Stimulated activated CD8-positive, alpha-beta memory T cell treated with anti-CD3 and anti-CD28 coated beads, Interleukin-15, amount 100 ng/mL, for 48 hours (primary cell): Measurements from ENCODE around the gene SCIN.
"Not testable (repeated sequence)": the region's sequence is repeated elsewhere in the genome, so short reads cannot be mapped to it uniquely, and the experiment has no call there.

Source experiments
- DNase-seq, 2 donors: peaks; one replicate each; pipeline ENCODE4 v3.0.0-alpha.2; 2020; ENCODE audit warnings: low read depth in 2 of 2

SCIN gene

DNA sequence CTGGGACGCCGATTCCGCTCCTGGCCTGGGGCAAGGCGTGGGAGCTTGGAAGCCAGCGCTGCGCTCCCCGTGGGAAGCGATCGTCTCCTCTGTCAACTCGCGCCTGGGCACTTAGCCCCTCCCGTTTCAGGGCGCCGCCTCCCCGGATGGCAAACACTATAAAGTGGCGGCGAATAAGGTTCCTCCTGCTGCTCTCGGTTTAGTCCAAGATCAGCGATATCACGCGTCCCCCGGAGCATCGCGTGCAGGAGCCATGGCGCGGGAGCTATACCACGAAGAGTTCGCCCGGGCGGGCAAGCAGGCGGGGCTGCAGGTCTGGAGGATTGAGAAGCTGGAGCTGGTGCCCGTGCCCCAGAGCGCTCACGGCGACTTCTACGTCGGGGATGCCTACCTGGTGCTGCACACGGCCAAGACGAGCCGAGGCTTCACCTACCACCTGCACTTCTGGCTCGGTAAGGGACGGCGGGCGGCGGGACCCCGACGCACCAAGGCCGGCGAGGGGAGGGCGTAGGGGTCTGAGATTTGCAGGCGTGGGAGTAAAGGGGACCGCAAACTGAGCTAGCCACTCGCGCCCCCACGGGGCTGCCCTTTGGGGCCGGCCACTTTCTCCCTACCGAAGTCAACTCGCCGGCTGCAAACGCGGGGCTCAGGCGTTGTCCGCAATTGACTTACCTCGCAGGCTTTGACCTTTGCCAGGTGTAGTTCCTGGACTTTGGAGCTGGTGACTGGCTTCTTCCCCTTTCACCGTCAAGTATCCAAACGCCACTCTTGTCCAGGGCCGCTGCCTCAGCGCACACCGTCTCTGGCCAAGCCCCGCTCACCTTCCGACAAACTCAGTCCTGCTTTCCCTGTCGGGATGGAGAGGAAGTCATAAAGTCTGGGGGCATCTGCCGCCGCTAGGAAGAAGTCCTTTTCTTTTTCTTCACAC lies at the start of gene SCIN:
Gene SCIN (plus strand): TSS at position 187 of the 928 bp plus-strand sequence. CDS start 67 bp downstream, at position 254.
- DNase-seq, result no peak

GRCh38 chr7:12524794-12525386 lies 45.6 kb upstream of the SCIN start:
- no peak for DNase-seq

DNA sequence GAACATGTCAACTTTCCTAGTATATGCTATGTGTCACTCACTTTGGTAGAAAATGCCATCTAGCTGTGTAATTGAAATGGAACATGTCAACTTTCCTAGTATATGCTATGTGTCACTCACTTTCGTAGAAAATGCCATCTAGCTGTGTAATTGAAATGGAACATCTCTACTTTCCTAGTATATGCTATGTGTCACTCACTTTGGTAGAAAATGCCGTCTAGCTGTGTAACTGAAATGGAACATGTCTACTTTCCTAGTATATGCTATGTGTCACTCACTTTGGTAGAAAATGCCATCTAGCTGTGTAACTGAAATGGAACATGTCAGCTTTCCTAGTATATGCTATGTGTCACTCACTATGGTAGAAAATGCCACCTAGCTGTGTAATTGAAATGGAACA lies 43.8 kb upstream of the SCIN start:
- not testable (repeated sequence) for DNase-seq

DNA sequence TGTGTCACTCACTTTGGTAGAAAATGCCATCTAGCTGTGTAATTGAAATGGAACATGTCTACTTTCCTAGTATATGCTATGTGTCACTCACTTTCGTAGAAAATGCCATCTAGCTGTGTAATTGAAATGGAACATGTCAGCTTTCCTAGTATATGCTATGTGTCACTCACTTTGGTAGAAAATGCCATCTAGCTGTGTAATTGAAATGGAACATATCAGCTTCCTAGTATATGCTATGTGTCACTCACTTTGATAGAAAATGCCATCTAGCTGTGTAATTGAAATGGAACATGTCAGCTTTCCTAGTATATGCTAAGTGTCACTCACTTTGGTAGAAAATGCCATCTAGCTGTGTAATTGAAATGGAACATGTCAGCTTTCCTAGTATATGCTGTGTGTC lies 42.9 kb upstream of the SCIN start:
- DNase-seq, result not testable (repeated sequence)

DNA sequence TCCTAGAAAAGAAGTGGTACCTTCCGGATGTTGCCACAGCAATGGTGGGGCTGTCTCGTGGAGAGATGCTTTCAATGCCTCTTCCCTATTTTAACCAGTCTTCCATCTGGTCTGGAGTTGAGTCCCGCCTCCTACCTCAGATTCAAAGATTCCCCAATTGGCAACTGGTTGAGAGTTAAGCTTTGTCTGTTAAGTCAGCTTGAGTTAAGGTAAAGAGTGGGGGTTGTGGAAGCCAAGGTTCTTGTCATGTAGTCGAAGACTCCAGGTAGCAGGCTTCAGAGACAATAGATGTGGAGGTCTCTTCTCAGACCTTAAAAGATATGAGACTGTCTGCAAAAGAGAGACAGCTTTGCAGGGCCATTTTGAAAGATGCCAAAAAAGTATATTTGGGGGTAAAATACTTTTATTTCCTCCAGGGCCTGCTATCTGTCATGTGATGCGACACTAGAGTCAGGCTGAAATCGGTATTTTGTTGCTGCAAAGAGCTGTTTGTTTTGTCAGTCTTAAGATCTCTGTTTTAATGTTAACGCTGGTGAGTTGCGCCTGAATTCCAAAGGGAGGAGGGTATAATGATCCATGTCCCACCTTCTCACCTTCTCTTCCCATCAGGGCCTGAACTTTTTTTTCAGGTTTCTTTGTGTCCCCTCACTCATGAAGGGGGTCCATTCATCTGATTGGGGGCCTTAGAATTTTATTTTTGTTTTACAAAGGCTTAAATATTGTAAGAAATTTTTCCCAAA lies 40.4 kb upstream of the SCIN start:
- DNase-seq, result no peak

DNA sequence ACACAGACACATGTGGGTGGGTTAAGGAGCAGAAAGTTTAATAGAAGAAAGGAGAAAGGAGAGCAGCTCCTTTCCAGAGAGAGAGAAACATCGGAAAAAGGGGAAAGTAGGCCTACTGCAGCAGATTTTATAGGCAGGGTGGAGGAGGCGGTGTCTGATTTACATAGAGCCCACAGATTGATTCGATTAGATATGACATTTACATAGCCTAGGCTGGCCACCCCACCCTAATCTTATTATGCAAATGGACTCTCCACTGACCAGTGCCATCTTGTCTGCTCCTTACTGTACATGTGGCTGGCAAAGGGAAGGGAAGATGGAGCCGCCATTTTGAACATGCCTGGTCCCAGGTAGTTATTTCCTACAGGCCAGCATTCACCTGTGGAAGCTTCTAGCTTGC lies 38.7 kb upstream of the SCIN start:
- DNase-seq, result no peak

- DNase-seq, result no peak
These were observed 36.5 kb upstream of the SCIN start for GRCh38 chr7:12534046-12534445.

- DNase-seq, result no peak
These were observed 30.8 kb upstream of the SCIN start for GRCh38 chr7:12539681-12540080.

DNA sequence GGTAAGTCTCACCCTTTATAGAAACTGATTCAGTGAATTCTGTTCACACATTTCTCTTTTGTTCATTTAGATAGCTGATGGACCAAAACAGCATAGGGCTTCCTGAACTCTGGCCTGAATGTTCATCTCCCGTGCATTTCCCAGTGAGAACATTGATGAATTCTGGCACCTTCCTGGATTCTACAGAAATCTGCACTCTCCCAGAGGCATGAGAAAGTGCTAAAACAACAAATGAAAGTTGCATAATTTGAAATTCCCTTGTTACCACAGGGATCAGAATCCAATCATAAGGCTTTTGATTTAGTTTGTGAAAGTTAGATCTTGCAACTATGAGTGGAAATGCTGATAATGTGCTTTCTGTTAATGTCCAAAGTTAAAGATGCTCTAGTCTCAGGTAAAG lies 29.7 kb upstream of the SCIN start:
- DNase-seq, result no peak

DNA sequence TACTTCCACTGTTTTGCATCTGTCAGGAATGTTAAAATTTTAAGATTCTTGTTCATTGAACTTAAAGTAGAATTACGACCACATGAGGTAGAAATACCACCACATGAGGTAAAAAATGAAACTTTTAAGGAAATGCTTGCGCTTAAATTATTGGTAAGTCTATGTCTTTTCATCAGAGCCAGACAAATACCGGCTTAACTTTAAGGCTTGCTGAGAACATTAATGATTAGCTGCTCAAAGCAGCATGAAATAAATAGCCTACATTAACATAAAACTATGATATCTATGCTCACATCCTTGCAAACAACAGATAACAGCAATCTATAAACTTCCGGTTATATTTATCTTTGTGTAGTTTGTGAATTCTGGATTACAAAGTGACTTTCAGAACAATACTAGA lies 26.9 kb upstream of the SCIN start:
- DNase-seq, result no peak

- DNase-seq, result no peak
These were observed 21.4 kb upstream of the SCIN start for GRCh38 chr7:12549106-12549505.

DNA sequence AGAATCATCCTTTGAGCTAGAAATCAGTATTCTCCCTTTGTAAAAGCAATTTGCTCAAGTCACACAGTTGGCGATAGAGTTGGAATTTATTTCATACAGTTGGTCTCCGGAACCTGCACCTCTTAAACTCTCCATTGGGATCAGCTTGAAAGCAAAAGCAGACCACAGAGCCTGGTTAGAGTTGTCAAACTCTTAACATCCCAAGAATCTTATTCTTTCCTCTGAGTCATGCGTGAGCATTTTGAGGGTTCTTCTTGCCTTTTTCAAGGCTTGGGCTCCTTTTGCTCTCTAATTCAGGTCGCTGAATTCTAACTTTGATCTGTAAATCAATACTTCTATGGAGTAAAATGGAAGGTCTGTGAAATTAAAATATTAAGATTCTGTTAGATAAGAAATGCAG lies 19.6 kb upstream of the SCIN start:
- DNase-seq, result no peak

DNA sequence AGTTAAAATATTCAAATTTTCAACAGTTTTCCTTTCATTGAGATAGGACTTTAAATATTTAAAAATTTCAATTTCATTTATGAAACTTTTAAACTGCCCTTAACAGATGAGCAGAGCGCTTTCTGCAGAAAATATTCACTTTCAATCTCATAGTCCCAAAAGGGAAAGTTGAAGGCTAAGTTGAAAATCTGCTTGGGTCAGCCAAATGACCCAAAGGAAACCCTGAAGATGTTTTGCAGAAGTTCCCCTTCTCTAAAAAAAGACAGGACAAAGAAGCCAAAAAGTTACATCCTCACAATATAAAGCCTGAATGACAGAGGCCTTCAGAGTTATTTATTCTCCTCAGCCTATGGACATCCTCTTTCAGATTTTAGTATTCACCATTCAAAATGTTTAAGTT lies 17.6 kb upstream of the SCIN start:
- no peak for DNase-seq

GRCh38 chr7:12553416-12553815 lies 17.1 kb upstream of the SCIN start:
- DNase-seq, result no peak

DNA sequence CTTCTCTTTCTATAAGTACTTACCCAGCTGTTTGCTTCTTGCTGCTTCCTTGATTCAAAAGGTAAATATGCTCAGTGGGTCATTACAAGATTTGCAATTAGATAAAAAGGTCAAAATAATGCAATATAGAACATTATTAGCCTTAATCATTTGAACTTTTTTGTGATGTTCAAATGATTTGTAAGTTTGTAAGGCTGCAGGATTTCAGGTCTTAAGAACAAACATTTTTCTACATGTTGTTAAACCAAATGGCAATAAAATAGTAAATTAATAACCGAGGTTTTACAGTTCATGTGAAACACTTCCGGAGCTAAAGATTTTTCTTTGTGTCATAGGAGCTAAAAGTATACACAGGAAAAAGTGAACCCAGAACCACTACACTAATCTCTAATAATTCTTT lies 16.2 kb upstream of the SCIN start:
- DNase-seq, result no peak

DNA sequence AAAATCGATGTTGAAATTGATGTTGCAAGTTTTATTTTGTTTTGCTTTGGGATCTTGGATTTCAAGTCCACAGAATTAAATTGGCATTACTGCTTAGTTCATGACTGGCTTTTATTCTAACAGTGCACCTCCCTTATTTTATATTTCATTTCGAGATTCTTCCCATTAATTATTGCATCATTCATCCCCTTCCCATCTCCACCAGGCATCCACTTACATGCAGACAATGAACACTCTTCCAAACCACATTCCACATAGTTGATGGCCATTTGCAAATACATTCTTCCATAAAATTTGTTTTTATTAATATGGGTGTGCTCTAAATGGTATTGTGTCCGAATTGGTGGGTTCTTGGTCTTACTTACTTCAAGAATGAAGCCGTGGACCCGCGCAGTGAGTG lies 15.6 kb upstream of the SCIN start:
- no peak for DNase-seq

GRCh38 chr7:12555695-12556094 lies 14.8 kb upstream of the SCIN start:
- not testable (repeated sequence) for DNase-seq

GRCh38 chr7:12556139-12556792 lies 14.3 kb upstream of the SCIN start:
- DNase-seq, result not testable (repeated sequence)

DNA sequence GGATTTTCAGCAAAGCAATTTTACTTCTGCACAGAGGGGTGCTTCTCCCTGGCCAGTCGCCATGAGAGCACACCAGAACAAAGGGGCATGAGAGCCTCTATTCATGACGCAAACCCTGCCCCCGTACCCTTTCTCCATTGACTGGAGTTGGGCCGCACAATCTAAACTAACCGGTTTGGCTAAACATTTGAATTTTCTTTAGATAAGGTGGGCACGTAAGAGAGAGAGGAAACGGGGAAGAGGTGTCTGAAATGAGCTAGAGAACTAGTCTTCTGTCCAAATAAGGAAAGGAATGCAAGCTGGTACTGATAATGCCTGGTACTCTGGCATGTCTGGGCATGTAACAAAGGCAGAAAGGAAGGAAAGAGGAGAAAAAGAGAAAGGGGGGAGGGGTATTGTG lies 13.2 kb upstream of the SCIN start:
- no peak for DNase-seq

DNA sequence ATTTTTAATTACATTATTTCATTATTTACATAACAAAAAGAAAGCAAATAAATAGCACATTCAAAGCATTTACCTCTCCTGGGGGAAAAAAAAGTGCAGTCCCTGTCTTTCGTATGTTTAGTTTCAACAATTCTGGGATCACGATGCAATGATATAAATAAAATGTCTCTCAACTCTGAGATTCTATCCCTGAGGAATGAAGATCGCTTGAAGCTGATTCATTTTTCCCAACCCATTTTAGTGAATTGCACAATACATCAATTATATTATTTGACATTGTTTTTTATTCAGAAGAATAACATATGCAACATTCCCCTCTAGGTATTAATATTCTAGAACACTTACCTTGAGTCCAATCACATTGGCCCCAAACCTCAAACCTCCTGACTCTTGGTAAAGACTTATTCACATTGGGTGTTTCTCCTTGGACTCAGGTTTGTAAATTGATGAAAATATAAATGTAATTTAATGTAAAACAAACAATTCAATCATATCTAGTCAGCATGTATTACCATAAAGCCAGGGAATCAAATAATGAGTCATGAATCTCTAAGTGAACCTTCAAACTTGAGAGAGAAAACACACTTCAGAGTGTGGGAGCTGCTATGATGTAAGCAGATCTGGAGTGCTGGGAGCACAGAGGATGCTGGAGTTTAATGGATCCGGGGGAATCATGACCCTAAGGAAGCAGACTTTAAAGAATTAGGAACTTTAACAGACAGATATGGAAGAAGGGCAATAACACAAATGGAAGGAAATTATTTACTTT lies 5.3 kb upstream of the SCIN start:
- DNase-seq, result no peak

GRCh38 chr7:12565873-12566272 lies 4.6 kb upstream of the SCIN start:
- DNase-seq, result no peak
